Activated CD8-positive, alpha-beta memory T cell treated with anti-CD3 and anti-CD28 coated beads, Interleukin-2, amount 50 U/mL, for 24 hours (primary cell): ENCODE measurements around the gene FTCD.
"Not testable (repeated sequence)": the region's sequence is repeated elsewhere in the genome, so short reads cannot be mapped to it uniquely, and the experiment has no call there.

Experiments used
- DNase-seq: peaks from one replicate; pipeline ENCODE4 v3.0.0-alpha.2; 2020; ENCODE audit errors: extremely low read depth

The FTCD gene

DNA sequence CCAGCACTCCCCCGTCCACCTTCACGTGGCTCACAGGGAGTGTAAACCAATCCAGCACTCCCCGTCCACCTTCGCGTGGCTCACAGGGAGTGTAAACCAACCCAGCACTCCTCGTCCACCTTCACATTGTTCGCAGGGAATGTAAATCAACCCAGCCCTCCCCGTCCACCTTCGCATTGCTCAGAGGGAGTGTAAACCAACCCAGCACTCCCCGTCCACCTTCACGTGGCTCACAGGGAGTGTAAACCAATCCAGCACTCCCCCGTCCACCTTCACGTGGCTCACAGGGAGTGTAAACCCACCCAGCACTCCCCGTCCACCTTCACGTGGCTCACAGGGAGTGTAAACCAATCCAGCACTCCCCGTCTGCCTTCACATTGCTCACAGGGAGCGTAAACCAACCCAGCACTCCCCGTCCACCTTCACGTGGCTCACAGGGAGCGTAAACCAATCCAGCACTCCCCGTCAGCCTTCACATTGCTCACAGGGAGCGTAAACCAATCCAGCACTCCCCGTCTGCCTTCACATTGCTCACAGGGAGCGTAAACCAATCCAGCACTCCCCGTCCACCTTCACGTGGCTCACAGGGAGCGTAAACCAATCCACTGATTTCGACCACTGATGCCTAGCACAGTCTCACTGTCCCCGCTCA lies 14.9 kb downstream of the FTCD start:
- DNase-seq = not testable (repeated sequence)

- no peak for DNase-seq
These were observed 15.7 kb downstream of the FTCD start for GRCh38 chr21:46139686-46140085.

- no peak for DNase-seq
These were observed 16.9 kb downstream of the FTCD start for GRCh38 chr21:46138383-46138970.

GRCh38 chr21:46137908-46138307 lies 17.5 kb downstream of the FTCD start:
- DNase-seq = no peak

DNA sequence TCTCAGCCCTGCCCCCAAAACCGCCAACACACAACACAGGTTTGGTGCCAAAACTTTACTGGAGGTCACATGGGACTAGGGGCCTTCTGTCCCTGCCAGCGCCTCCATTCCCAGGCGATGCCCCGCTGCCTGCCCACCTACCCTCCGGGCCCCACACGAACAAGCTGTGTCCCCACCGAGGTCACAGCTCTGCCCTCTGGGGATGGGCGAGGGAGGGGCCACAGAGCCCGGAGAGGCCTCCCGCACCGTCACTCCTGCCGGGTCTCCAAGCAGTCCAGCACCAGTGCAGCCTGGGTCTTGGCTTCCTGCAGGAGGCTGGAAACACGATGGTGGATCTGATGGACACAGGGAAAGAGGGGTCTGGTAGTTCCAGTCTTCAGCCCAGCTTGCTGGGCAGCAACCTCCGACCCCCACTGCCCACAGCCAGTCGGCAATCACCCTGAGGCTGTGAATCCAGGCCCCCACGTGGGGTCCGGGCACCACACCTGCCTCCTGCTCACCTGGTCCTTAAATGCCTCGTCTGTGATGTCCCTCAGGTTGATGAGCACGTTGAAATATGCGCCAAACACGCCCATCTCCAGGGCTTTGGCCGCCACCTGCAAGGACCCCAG lies 18.5 kb downstream of the FTCD start:
- no peak for DNase-seq

DNA sequence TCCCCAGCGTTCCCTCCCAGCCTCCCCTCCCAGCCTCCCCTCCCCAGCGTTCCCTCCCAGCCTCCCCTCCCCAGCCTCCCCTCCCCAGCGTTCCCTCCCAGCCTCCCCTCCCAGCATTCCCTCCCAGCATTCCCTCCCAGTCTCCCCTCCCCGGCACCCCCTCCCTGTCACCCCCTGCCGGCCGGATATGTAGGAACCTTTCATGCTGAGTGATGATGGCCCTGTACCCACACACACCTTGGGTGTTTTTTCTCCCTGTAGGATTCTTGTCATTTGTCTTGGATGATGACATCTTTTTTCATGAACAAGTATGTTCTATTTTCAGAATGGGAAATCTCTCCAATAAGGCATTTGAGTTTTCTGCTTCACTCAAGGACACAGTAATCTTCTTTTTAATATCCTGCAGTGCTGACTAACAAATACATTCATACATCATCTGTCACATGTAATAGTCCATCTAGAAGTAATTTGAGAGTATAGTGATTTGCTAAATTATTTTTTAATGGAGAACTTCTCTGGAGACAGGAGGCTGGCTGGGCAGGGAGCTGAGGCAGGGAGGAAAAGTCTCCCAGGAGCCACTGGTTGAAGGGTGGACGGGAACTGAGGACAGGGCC lies 19.5 kb downstream of the FTCD start:
- no peak for DNase-seq

- DNase-seq = no peak
These were observed 23.3 kb downstream of the FTCD start for GRCh38 chr21:46131838-46132651.

DNA sequence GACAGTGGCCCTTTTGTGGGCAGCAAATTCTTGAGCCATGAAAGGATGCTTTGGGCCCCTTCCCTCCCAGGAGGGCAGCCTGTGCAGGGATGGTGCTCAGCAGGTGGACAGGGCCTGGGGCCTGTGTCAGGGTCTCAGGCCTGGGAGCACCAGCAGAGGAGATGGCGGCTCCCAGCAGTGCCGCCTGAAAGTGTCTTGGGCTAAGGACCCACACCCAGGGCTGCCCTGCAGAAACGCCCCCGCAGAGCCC lies 23.9 kb downstream of the FTCD start:
- DNase-seq = no peak

DNA sequence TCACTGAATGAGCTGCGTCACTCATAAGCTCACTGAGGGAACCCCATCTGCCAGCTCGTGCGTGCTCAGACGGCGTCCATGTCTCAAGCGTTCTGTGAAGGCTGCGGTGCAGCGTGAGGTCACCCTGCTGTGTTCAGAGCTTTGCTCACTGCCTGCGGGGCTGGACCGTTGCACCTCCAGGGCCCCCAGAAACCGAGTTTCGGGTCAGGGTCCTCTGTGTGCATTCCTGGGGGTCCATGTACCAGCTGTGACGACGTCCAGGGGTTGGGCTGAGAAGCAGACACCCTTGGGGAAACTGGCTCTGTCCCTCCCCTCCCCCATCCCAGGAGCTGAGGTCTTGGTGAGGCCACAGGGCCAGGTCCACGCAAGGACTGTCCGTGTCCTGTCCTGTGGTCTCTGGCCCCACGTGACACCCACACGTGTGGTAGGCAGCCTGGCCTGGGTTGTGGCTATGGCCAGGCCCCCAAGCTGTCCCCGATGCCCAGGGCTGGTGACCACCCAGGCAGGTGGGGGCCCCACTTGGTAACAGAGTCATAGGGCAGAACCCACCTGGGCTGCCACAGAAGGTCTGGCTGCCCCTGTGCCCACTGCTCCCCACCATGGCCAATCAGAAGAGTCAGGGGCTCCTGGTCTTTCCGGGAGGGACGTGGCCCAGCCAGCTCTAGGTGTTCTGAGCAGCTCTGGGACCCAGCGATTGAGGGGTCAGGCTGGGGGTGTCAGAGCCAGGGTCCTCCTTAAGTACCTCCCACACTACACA lies 24.4 kb downstream of the FTCD start:
- DNase-seq = no peak

GRCh38 chr21:46129846-46130651 lies 25.3 kb downstream of the FTCD start:
- DNase-seq = no peak

DNA sequence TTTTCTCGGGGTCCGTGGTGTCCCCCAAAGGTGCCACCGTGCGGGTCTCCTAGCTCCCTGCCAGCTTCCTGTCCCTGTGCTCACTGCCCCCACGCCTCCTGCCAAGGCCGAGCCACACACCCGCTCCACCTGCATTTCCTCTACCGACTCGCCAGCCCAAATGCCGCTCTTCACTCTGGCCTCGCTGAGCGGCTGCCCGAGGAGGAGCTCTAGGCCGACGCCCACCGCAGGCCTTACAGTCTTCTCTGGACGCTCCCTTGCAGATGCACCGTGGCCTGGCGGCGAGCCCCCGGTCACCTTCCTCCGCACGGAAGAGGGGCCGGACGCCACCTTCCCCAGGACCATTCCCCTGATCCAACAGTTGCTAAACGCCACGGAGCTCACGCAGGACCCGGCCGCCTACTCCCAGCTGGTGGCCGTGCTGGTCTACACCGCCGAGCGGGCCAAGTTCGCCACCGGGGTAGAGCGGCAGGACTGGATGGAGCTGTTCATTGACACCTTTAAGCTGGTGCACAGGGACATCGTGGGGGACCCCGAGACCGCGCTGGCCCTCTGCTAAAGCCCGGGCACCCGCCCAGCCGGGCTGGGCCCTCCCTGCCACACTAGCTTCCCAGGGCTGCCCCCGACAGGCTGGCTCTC lies 26.3 kb downstream of the FTCD start:
- no peak for DNase-seq

DNA sequence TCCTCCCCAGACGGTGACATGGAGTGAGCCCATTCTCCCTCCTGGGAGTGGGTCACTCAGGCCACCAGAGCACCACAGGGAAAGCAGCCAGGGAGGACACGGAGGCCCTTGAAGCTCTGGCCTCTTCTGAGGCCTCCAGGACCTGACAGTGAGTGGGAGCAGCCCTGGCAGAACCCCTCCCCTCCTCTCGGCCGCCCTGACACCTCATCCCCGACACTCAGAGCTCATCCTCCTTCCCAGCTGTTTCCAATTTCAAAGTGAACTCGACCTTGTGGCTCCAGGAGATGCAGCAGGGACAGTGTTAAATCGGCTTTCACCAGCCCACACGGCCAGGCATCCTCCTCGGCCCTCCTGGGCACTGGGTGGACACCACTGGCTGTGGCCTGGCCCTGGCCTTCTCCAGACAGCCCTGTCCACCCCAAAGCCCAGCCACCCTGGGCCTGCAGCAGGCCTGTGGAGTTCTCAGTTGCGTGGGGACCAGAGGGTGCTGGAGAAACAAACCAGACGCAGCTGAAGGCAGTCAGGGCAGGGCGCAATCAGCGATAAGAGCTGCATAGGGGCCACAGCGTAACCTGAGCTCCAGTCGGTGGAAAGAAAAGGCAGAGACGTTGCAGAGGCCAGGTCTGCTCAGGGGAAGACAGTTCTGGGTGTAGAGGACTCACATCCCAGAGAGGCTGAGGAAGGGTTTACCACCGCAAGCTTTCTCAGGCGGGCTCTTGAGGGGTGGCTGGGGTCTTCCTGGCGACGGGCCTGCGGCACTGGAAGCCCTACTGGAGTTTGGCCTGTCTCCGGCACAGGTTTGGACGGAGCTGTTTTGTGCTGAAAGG lies 27.1 kb downstream of the FTCD start:
- DNase-seq = no peak

GRCh38 chr21:46127239-46128105 lies 27.9 kb downstream of the FTCD start:
- DNase-seq = no peak

DNA sequence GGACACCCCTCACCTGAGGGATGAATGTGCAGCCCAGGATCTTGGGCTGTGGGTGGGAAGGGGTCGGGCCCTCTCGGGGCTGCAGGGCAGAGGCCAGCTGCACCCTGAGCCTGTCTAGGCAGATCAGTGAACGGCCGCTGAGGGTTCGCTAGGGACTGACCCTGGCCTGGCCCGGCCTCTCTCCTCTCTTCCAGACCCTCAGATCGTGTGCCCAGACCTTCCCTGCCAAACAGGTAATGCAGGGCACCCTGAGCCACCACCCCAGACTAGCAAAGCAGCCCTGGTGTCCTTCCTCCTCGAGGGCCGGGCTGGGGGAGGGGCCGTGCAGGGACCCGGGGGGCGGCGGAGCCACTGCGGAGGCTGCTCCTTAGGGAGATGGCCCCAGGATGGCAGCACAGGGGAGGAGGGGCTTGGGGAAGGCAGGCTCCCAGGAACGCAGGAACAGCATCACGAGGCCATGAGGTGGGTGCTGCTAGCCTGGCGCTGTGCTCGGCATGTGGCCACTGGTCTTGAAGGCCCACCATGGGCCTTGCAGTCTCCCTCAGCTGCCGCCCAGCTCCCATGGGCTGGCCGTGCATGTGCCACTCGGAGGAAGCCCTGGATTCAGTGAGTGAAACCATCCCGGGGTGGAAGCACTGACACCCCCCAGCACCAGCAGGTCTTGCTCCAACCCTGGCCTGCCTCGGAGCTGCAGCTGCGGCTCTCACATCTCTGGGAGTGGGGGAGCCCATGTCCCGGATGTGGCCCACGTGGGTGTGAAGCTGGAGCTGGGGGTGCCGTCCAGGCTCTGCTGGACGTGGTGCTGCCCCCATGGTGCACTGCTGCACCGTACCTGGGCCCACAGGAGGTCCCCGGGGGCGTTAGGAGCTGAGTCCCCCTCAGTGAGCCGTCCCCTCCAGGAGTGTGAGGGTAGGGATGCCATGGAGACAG lies 28.8 kb downstream of the FTCD start:
- DNase-seq = no peak

DNA sequence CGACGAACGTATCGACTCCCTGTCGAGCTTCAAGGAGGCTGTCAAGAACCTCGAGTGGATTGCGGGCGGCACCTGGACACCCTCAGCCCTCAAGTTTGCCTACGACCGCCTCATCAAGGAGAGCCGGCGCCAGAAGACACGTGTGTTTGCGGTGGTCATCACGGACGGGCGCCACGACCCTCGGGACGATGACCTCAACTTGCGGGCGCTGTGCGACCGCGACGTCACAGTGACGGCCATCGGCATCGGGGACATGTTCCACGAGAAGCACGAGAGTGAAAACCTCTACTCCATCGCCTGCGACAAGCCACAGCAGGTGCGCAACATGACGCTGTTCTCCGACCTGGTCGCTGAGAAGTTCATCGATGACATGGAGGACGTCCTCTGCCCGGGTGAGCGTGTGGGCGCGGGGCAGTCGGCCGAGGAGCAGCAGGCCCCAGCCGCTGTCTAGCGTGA lies 29.5 kb downstream of the FTCD start:
- no peak for DNase-seq

DNA sequence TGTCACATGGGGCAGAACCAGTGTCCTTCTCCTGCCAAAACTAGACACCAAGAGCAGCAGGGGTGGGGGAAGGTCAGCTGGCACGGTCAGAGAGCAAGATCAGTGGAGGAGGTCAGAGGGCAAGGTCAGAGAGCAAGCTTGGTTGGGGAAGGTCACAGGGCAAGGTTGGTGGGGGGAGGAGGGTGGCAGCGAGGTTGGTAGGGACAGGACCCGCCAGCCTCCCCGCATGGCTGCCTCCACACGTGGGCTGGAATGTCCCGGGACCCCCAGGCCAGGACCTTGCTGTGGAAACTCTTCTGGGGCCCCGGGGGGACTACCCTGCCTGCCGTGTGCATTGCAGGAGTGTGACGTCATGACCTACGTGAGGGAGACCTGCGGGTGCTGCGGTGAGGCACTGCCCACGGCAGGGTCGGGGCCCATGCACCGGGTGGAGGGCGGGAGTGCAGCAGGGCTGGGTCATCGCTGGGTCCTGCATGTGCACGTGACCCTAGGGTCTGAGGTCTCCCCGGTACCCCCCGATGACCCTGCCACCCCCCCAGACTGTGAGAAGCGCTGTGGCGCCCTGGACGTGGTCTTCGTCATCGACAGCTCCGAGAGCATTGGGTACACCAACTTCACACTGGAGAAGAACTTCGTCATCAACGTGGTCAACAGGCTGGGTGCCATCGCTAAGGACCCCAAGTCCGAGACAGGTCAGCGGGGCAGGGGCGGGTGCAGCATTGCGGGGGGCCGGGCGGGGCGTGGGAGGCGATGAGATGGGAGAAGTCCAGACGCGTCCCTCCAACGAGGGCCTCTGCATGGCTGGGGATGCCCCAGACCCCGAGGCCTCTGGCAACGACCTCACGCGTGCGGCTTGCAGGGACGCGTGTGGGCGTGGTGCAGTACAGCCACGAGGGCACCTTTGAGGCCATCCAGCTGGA lies 30.2 kb downstream of the FTCD start:
- no peak for DNase-seq
